GM19463 (cell line): Measurements from ENCODE around the gene NDUFAF3.

Experiments
- ATAC-seq: cut with Tn5 transposase; IDR thresholded peaks from one replicate; pipeline ENCODE4 v1.9.1; 2021; ENCODE audit warnings: mild to moderate bottlenecking, moderate library complexity; ENCODE audit not compliant: unreplicated experiment

Gene NDUFAF3, protein sequence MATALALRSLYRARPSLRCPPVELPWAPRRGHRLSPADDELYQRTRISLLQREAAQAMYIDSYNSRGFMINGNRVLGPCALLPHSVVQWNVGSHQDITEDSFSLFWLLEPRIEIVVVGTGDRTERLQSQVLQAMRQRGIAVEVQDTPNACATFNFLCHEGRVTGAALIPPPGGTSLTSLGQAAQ

GRCh38 chr3:49021813-49022687 is at the start of gene NDUFAF3:
Gene NDUFAF3, plus strand, starts transcription at chr3:49022121. Its CDS starts 24 bp downstream, at chr3:49022145.
- peak; percentile 58 for ATAC-seq

- no peak for ATAC-seq
Measured at GRCh38 chr3:48974076-48974864, 47.7 kb upstream of the NDUFAF3 start.

DNA sequence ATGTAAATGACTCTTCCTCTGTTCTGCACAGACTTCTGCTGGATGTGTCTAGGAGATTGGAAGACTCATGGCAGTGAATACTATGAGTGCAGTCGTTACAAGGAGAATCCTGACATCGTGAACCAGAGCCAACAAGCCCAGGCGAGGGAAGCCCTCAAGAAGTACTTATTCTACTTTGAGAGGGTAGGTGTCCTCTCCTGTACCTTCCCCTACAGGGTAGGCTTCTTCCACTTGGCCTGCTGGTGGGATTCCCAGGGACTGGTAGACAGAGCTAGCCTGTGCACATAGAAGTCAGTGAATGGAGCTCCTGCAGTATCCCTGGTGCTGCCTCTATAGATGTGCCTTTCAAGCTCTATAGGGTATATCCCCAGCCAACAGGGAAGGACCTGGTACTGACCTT is 42.5 kb upstream of the NDUFAF3 start:
- ATAC-seq: no peak

GRCh38 chr3:48980295-48980694 is 41.6 kb upstream of the NDUFAF3 start:
- ATAC-seq: no peak

DNA sequence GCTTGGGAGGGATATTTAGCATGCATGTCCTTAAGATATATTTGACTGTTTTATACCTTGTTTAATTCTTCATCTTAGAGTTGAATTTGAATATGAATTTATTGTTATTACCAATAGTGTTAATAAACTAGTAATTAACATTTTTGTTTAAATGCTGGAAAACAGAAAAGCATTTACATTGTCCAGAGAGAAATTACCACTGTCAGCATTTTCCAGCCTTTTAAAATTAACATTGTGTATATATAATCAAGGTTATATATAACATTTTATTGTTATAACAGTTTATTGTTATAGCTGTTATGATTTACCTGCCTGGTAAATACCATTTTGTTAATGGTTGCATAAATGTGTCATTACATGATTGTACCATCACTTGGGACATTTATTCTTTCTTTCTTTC is 39.9 kb upstream of the NDUFAF3 start:
- no peak for ATAC-seq

DNA sequence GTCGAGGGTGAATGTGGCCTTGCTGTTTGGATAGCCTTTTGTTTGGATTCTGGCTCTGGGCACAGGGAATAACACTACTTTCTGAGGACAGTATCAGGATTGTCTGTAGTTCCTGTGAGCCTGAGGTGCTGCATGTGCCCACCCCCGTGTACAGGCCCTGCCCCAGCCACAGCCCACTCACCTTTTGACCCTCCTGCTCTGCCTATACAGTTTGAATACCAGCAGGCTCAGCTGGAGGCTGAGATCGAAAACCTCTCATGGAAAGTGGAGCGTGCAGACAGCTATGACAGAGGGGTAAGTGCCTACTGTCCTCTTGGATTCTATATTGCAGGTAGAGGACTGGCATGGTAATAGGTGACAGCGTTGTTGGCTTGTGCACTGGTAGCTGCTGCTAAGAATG is 39.2 kb upstream of the NDUFAF3 start:
- no peak for ATAC-seq

- no peak for ATAC-seq
Measured at GRCh38 chr3:48983096-48983495, 38.8 kb upstream of the NDUFAF3 start.

DNA sequence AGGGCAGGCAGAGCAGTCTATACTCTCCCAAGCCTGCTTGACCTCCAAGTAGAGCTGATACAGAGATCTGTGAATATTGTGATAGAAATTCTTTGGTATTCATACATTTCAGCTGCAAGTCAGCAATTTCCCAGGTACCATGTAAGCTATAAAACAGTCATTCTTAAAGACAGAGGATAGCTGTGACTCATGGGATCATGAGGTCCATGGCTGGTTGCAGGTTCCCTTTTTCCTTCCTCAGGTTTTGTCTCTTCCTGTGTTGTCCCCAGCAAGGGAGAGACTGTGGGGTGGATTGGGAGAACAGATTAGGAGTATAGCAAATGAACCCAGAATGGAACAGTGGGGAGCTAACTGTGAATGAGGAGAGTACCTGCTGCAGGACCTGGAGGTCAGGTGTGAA is 37.3 kb upstream of the NDUFAF3 start:
- no peak for ATAC-seq

DNA sequence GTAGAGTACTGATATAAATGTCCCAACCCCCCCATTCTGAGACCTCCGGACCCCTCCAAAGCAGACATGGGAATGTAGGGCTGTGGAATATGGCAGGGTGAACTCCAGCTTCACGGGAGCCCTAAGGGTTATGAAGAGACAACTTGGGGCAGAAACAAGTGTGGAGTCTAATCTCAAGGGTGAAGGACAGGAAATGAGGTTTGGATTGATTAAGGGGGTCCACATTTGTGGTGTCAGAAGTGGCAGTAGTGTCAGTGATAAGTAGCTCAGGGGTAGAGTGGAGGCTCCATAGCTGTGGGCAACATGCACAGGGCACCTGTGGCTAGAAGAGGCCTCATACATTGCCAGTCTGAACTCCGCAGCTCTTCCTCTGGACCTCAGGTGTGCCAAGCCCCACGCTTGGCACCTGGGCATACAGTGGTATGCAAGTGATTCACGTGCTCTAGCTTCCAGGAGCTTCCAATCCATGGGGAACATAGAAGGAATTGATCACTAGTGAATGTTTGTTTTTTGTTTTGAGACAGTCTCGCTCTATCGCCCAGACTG is 36.0 kb upstream of the NDUFAF3 start:
- ATAC-seq: no peak

GRCh38 chr3:48989126-48989795 is 32.7 kb upstream of the NDUFAF3 start:
- ATAC-seq: no peak

DNA sequence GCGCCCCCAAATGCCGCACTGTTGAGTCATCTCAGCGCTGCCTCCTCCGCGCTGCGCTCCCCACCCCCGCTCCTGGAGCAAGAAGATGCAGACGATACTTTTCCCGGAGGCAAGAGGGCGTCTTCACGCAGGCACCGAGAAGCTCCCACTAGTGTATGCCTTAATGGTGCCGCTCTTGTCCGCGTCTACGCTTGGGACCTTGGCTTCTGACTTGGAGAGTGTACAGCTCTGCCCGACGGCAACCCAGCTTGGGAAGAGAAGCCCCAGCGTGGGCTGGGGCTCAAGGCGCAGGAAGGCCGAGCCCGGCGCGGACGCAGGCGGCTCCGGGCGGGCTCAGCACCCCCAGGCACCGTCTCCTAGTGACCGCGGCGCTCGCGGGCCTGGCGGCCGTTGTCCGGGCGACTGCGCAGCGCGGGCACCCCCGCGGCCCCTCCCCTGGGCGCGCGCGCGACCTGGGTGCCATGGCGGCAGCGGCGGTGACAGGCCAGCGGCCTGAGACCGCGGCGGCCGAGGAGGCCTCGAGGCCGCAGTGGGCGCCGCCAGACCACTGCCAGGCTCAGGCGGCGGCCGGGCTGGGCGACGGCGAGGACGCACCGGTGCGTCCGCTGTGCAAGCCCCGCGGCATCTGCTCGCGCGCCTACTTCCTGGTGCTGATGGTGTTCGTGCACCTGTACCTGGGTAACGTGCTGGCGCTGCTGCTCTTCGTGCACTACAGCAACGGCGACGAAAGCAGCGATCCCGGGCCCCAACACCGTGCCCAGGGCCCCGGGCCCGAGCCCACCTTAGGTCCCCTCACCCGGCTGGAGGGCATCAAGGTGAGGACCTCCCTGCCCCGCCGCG is 31.9 kb upstream of the NDUFAF3 start, which contains the start of gene P4HTM:
TSS of gene P4HTM (plus strand) at position 446 of the 840 bp plus-strand sequence. CDS start at position 462, 16 bp downstream.
- peak; percentile 55 for ATAC-seq

DNA sequence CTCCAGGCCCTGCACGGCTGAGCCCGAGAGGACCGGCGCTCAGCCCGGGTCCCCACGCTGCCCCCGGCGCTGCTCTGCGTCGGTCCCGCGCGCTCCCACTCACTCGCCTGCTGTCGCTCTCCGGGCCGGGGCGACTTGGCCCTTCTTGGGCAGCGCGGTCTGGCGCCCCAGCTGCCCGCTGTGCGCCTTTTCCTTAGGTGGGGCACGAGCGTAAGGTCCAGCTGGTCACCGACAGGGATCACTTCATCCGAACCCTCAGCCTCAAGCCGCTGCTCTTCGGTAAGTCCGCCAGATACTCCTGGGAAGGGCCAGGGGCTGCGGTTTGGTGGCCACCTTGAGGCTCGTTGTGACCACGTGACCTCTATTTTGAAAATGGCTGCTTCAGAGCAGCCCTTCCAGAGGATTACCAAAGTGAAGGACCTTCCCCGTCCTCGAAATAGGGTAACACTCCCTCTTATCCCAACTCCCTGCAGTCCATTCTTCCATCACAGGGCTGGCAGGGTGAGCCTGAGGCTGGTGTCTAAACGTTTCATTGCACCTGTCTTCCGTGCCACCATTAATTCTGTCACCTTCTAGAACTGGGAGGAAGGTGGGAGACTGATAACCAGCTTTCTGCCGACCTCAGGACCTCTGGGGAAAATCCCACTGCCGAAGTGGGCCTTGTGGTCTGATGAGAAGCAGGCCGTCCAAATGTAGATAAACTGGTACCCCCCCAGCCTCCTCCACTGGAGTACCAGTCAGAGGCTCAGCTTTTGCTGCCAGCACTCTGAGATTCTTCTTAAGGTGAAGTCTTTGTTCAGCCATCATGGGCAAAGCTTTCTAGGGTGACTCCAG is 31.1 kb upstream of the NDUFAF3 start:
- peak; percentile 14 for ATAC-seq

GRCh38 chr3:48991851-48992545 is 29.9 kb upstream of the NDUFAF3 start:
- no peak for ATAC-seq

GRCh38 chr3:48993834-48994233 is 28.1 kb upstream of the NDUFAF3 start:
- ATAC-seq: no peak

DNA sequence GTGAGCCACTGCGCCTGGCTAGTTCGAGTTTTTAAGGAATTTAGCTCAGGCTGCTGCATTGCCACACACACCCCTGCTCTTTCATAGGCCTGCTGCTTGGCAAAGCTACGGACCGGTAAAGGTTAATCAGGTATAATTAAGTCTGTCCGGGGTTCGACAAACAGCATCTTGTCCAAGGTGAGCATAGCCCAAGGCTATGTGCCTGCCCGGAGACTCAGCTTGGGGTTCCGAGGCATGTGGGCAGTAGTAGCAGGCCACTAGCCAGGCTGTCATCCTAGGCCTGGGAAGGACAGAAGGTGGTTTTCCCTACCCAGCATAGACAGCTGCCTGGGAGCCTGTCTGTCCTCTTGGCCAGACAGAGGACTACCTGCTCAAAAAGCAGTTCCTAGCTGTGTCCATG is 25.3 kb upstream of the NDUFAF3 start:
- ATAC-seq: no peak

DNA sequence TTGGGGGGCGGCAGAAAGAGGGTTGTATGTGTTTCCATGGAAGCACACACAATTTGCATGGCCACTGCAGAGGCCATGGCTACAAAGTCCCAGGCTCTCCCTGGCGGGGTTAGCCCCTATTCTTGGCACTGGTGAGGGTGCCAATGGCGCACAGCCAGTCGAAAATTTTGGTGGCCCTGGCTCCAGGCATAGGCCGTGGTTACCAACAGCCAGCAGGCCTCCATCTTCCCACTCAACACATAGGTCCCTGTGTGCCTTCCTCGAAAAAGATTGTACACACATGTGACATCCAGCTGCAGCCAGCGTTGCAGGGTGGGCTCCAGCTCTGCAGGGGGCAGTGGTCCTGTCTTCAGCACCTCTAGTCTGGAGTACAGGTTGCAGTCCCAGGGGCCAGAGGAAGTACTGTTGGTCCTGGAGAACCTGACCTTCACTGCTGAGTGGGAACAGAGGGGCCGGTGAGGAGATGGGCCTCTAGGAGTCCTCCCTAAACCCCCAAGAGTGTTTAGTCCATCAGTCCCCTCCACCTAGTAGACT is 24.8 kb upstream of the NDUFAF3 start:
- no peak for ATAC-seq

DNA sequence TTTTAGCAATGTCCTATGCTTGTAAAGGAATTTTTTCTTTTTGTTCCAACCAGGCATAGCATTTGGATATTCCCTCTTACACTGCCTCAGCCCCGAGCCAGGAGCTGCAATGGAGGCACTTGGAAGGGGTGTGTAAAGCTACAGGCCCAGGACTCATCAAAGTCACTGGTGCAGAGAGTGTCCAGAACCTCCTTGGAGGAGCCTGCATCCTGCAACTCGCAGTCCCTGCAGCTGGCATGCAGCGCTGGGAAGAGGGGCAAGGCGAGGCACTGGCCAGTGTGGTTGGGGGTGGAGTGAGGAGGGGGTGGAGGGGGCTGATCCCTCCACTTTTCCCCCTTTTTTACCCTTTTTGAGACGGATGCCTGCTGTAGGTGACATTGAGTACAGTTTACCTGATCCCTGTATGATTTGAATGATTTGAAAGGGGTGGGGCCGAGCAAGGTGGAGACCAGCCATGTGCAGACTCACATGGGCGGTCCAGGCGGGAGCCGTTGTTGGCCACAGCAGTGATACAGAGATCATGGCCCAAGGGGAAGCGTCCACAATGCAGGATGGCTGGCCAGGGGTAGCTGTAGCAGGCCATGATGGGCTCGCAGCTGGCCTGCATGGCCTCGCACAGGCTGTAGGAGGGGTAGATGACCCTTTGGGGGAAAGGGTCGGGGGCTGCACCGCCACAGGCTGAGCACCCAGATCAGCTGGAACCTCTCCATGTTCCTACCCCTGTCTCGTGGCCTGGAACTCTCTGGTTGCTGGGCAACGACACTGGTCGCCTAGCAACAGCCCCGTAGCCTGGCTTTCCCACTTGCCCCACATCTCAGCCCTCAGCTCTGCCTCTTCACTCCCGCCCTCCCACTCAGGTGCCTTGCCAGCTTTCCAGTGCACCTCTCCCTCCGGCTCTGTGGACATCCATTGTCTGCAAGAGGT is 23.9 kb upstream of the NDUFAF3 start:
- no peak for ATAC-seq
